Measurements from ENCODE around the gene RELL2. TPM values are rescaled to one million over a fixed set of nuclear protein-coding genes. Genes with fewer than 3 reads are reported as not detected.

RELL2 gene
- total RNA-seq, 1 experiment from 2014 or later: 9.8 TPM

GRCh38 chr5:141635646-141636045 lies 1.2 kb upstream of the RELL2 start:
- H2AK5ac ChIP-seq (ENCODE audit: insufficient read length, low read length): no peak overlapping the region
- H3K23me2 ChIP-seq (ENCODE audit: insufficient read length, low read depth, low read length, poor library complexity, severe bottlenecking): peaks cover 14% of the 10 kb centered on the region
- H3K4me3 Mint-ChIP-seq: peak overlapping the region; percentile 92 to 96
- no peak overlapping the region for H3K14ac ChIP-seq (ENCODE audit: insufficient read depth, low read length)
- peaks cover 4% of the 10 kb centered on the region; the same call in 1 of the 2 replicates for H3K4me1 ChIP-seq (ENCODE audit: insufficient read depth, low read length)
- H3K27me3 Mint-ChIP-seq (ENCODE audit: low read depth): peaks cover 2% of the 10 kb centered on the region
- no peak overlapping the region for H4K91ac ChIP-seq (ENCODE audit: insufficient read length, low read depth, low read length)
- H3K23ac ChIP-seq (ENCODE audit: insufficient read length, low read depth, low read length): no peak overlapping the region
- H2BK5ac ChIP-seq (ENCODE audit: insufficient read length, low read length): no peak overlapping the region
- no peak overlapping the region for H2AFZ ChIP-seq (ENCODE audit: low read length)
- H3K4me2 ChIP-seq (ENCODE audit: insufficient read depth, insufficient read length, low read length): peak overlapping the region; percentile 79
- no peak overlapping the region for H4K5ac ChIP-seq (ENCODE audit: insufficient read length, low read depth, low read length)
- DNase-seq: no peak
- peaks cover 10% of the 10 kb centered on the region; the same call in 1 of the 2 replicates for H3K79me2 ChIP-seq (ENCODE audit: insufficient read depth, low read length)
- no peaks in the 10 kb centered on the region for H4K20me1 ChIP-seq (ENCODE audit: control insufficient read depth, insufficient read depth, insufficient read length)
- no peak overlapping the region for H3K27ac Mint-ChIP-seq
- no peak overlapping the region for H3K56ac ChIP-seq (ENCODE audit: insufficient read length, low read depth, low read length)
- no peak overlapping the region for H3K27ac ChIP-seq (ENCODE audit: insufficient read length, low read depth, low read length)
- H3K9me3 Mint-ChIP-seq: no peaks in the 10 kb centered on the region; a peak in 1 of 5 replicates
- TF ChIP-seq CTCF (conservative IDR thresholded peaks at IDR 0.05): no peak
- H2BK15ac ChIP-seq (ENCODE audit: low read depth, low read length): no peak overlapping the region
- no peak overlapping the region for H2BK120ac ChIP-seq (ENCODE audit: low read depth, low read length, poor library complexity, severe bottlenecking)
- no peaks in the 10 kb centered on the region for H3K27me3 ChIP-seq (ENCODE audit: insufficient read depth, low read length)
- peaks cover 8 to 20% (median 9%) of the 10 kb centered on the region in 3 experiments; a peak in 6 of 7 replicates for H3K36me3 Mint-ChIP-seq (ENCODE audit: insufficient read depth in 1 of 3, low read depth in 3 of 3)
- no peak overlapping the region for H3K9ac ChIP-seq (ENCODE audit: extremely low read depth, insufficient read length, low read length)
- H3K4me1 Mint-ChIP-seq: peaks cover 18 to 23% of the 10 kb centered on the region in 2 experiments
- H3K9me3 ChIP-seq (ENCODE audit: control insufficient read depth, low read depth, low read length): no peaks in the 10 kb centered on the region
- no peak overlapping the region for H3K18ac ChIP-seq (ENCODE audit: insufficient read length, low read depth, low read length)
- no peak overlapping the region for H3T11ph ChIP-seq (ENCODE audit: low read length)
- H3K4ac ChIP-seq (ENCODE audit: low read depth, low read length): no peak overlapping the region
- H2BK20ac ChIP-seq (ENCODE audit: low read depth, low read length, poor library complexity, severe bottlenecking): no peak overlapping the region
- WGBS (ENCODE audit: extremely low coverage, insufficient read length, low lambda C conversion rate): no CpG with 5 or more reads among the region's 7 CpGs
- no peak overlapping the region for H4K8ac ChIP-seq (replicated peaks; ENCODE audit: insufficient read length, low read depth, low read length)
- peaks cover 10% of the 10 kb centered on the region for H3K79me1 ChIP-seq (ENCODE audit: insufficient read depth, low read depth, low read length, poor library complexity, severe bottlenecking)
- no peak overlapping the region for H2BK12ac ChIP-seq (ENCODE audit: insufficient read length, low read depth, low read length)
